GM21367 (cell line): Measurements from ENCODE around the gene SERTAD2.

Experiments
- ATAC-seq: cut with Tn5 transposase; IDR thresholded peaks from one replicate; pipeline ENCODE4 v1.9.1; 2021; ENCODE audit not compliant: unreplicated experiment

The SERTAD2 gene

DNA sequence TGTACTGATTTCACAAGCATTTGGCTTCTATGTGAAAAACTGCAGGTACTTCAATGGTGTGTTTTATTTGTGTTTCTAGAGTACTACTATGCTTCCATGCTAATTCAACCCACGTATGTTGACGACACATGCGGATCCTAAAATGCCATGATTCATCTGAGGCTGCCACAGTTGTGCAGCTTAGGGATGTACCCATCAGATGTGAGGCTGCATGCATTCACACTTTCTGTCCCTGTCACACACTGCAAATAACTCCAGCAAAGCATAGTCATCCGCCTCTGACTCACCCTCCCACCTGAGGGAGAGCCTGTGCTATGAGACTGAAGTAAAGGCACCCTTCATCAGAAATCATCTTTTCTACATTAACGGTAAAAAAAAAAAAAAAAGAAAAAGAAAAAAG, 22.1 kb upstream of the SERTAD2 start:
- ATAC-seq = no peak

DNA sequence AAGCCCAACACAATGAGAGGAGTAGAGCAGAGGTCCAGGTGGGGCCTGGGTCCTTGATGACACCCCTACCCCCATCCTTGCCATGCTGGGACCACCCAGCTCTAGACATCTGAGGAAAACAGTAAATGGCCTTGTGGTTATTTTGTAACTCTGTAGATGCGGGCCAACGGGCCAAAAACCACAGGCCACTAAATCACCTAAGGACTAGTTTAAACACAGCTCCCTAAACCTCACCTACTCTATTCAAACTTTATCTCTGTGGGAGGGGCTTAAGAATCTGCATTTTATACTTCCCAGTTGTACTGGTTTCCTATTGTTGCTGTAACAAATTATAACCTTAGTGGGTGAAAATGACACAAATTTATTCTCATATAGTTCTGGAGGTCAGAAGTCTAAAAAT, 19.0 kb upstream of the SERTAD2 start:
- ATAC-seq = no peak

DNA sequence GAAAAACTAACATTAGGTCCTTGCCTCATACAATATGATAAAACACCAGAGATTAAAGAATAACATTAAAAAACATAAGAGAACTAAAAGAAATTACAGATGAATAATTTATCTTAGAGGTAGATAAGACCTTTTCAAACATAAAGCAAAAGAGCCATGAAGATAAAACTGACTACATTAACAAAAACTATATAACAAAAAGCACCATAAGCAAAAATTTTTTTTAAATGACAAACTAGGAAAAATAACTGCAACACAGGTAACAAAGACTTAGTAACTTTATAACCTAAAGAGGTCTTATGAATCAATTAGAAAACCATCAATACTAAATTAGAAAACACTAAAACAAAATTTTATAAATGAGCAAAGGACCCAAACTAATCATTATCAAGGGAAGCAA, 16.3 kb upstream of the SERTAD2 start:
- no peak for ATAC-seq

DNA sequence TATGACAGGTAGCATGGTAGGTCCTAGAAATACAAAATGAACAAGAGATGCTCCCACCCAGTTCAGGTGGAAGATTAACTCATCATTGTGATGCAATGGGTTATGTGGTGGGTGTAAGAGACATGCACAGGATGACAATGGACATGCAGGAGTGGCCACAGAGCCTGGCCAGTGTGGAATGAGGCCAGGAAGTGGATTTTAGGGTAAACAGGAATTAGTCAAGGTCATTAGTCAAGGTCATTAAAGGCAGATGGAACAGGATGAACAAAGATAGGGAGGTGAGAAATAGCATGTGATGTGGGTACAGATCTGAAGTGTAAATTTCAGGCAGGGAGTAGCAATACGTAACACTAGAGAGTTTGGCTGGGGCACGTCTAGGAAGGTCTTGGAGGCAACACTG, 15.6 kb upstream of the SERTAD2 start:
- no peak for ATAC-seq

DNA sequence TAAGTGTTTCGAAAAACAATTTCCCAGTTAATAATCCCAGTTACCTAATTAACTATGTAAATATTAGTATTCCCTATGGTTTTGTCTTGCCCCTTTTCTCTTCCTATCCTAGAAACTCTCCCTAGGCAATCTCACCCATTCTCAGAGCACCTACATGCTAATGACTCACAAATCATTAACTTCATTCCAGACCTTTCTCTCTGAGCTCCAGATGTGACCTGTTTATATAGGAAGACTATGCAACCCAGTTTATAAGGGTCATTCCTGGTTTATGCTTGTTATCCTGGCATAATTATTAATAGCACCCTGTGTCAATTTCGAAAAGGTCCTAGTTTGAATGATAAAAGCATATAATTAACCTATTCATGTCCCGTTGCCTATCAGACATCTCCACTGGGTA, 14.8 kb upstream of the SERTAD2 start:
- ATAC-seq = no peak

DNA sequence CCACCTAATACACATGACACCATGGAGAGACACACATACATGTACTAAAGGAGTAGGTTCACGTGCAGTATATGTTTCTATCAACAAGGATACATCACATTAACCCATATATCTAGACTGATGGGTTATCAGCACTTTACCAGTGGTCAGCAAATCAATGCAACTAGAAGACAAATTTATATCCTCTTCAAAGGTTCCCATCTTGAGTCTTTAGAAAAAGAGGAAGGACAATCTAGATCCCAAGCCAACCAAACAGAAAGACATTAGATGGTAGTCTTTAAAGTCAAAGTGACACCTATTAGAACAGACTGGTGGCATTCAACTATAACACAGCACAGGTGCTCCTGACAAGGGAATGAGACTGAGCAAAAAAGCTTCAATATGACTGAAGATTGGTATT, 13.8 kb upstream of the SERTAD2 start:
- ATAC-seq = no peak

DNA sequence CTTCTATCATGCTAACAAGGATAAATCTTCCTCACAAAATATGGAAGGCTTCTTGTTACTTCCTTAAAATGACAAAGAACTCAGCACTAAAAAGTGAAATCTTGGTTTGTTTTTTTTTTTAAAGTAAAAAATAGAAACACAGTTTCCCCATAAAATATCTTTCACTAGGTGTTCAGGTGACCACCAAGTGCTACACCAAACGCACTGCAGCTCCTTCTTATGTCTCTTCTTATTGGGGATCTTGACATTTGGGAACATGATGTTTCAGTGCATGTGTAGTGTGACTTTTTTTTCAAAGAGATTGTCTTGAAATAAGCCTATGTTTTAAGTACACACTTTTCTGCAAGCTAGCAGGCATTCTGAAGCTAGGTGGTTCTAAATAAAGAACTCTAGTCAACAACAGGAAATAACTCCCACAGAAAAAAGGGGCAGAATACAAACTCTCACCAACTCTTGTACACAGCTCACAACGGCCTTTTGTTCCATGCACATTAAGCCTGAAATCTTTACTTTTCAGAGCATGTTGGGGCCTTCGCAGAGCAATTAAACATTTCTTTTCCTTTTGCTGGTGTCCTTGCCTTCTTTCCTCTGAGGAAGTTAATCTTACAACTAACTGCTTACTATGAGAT, 13.2 kb upstream of the SERTAD2 start:
- ATAC-seq = no peak

DNA sequence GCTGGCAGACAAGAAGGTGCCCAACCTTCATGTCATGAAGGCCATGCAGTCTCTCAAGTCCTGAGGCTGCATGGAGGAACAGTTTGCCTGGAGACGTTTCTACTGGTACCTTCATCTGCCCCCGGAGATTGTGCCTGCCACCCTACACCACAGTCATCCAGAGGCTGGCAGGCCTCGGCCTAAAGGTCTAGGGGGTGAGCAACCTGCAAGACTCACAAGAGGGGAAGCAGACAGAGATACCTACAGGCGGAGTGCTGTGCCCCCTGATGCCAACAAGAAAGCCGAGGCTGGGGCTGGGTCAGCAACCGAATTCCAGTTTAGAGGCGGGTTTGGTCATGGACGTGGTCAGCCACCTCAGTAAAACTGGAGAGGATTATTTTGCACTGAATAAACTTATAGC, 12.0 kb upstream of the SERTAD2 start:
- ATAC-seq = no peak

DNA sequence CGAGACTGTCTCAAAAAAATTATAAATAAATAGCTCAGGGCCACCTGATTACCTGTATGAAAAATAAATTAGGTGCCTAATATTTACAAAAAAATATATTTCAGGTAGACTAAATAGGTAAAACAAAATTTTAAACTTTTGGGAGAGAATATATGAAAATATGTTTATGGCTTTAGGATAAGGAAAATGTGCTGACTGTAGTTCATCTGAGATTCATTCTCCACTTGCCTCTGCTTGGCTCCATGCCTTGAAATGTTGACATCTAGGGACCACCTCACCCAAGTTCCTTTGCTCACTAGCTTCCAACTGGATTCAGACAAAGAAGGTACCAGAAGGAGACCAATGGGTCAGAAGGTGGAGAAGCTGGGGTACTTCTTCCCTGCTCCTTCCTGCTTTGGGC, 9.7 kb upstream of the SERTAD2 start:
- no peak for ATAC-seq

DNA sequence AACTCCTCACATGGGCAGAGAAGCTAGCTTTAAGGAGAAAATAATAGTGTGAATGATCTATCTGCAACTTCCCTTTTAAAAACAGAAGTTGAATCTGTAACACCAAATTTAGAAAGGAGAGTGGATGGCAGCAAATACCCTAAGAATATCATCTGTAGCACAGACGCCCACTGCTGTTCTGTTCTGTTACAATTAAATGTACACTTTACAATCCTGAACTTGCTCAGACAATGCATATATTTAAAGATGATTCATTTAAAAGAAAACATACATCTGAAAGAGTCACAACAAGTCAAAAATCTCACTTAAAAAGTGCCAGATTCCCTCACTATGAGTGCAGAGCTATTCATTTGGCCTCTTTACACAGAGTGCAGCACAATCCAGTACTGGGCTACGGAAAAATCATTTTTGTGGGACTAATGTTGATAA, 8.0 kb upstream of the SERTAD2 start:
- ATAC-seq = no peak

DNA sequence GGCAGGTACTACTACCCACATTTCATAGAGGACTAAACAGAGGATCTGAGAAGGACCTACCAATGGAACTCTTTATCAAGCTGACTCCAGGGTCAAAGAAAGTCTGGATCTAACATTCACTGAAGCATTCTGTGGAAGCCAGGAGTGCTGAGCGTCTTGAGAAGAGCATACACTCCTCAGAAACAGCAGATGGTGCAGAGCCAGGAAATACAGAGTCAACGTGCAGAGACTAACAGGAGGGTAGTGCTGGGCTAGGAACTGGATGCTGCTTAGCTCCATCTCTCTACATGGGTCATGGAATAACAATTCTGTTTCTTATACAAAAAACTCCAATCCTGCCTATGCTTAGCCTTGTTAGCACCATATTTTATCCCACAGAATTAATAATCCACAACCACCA, 5.5 kb upstream of the SERTAD2 start:
- ATAC-seq = no peak

DNA sequence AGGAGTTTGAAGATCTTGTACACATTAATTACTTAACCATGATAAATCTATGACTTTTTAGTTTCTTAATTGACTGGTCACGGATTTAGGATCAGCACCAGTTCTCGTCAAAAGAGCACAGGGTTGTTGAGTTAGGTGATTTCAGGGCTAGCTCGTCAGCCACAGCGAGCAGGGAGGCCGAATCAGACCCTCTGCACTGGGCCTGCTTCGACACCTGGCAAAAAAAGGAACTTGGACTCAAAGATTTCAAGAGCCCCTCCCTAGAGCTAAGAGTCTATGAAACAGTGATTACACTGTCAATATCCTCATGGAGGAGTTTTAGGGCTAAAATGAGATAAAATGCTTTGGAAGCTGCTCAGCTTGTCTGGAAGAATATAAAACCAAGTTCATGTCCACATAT, 4.6 kb upstream of the SERTAD2 start:
- no peak for ATAC-seq

DNA sequence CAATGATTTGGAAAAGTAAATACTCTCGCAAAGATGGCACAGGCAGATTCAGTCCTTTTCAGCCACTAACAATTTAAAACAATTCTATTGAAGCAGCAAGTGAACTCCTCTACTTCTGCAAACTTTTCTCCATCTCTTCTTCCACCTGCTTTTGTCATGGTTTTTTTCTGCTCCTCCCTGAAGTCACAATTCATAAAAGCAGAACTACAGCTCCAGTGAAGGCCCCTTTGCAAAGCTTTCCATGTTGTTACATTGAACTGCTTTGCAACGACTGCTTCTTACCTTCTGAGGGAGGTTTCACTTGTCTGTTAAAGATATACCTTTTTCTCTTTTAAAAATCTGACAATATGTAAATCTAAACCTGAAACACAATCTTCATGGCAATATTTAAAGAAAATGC, 3.7 kb upstream of the SERTAD2 start:
- ATAC-seq = no peak

DNA sequence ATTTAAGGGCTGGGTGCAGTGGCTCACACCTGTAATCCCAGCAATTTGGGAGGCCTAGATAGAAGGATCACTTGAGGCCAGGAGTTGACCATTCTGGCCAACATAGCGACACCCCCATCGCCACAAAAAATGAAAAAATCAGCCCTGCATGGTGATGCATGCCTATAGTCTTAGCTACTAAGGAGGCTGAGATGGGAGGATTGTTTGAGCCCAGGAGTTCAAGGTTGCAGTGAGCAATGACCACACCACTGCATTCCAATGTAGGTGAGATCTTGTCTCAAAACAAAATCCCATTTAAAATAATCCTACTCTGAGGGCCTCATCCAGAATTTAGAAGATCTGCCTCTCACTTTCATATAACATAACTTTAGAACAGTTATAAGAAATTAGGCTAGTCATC, 2.7 kb upstream of the SERTAD2 start:
- ATAC-seq = no peak

DNA sequence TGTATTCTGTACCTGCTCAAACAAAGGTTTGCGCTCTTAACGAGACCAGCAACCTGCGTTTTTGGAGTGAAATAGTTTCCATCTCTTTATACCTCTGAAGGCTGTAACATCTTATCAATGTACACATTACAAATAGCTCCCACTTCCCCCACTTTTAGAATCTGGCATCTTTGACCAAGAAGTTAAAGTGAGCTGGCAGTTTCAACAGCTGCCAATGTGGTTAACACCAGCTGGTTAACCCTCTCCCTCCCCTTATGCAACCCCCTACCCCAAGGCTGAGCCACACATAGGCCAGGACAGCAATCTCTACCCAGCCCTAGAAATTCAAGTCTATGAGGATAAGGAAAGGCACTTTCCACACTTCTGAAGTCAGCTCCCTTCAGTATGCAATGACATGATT, 2.2 kb upstream of the SERTAD2 start:
- no peak for ATAC-seq

DNA sequence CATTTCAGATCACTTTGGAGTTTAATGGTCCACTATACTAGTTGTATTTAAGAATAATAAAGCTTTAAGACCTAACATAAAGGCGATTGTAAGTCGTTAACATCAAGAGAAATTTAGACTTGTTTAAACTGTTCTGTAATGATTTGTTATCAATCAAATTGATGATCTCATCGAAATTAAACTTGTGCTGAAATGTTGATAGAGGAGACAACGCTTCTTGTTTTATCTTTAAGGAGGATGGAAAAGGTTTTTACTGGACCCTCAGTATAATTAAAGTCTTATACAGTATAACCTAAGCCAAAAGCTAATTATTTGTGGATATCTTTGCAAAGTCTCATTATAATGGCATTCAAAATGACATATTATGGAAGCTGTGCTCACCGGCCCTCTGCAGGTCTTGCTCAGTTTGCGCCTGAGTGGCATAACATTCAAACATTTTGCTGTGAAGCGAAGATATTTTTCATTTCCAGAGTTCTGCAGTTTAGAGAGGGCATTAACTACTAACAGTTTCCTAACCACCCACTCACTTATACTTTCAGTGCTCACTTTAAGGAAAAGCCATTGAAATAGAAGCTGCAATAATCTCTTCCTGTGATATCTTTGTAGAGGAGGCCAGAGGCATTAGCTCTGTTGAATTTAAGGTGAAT, 1.4 kb upstream of the SERTAD2 start:
- ATAC-seq = no peak

DNA sequence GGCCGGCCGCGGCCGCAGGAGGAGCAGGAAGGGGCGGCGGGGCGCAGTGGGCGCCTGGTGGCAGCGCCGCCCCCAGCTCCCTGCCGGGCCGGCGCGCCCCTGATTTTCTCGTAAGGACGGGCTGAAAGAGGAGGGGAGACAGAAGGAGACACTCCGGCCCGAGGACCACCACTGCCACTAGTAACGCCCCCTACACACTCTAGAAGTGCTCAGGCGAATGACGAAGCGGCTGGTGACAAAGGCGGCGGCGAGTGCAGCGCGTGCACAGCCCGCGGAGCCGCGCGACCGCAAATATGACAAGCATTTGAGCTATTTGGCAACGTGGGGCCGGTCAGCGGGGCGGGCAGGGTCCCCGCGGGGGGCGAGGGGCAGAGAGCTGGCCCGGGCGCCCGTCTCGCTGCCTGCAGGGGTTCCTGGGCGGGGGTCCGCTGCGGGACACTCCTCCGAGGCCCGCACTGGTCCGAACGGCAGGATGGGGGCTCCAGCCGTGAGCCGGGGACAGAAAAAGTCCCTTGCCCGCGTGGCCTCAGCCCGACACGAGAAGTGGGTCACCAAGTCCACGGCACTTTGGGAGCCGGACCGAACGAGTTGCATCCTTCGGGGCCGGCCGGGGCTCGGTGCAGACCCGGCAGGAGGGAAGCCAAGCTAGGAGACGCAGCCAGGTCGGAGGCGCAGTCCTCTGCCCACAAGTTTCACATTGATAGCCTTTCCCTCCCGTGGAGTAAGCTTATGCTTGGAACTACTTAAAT, 524 bp upstream of the SERTAD2 start:
- peak; percentile 33 for ATAC-seq

DNA sequence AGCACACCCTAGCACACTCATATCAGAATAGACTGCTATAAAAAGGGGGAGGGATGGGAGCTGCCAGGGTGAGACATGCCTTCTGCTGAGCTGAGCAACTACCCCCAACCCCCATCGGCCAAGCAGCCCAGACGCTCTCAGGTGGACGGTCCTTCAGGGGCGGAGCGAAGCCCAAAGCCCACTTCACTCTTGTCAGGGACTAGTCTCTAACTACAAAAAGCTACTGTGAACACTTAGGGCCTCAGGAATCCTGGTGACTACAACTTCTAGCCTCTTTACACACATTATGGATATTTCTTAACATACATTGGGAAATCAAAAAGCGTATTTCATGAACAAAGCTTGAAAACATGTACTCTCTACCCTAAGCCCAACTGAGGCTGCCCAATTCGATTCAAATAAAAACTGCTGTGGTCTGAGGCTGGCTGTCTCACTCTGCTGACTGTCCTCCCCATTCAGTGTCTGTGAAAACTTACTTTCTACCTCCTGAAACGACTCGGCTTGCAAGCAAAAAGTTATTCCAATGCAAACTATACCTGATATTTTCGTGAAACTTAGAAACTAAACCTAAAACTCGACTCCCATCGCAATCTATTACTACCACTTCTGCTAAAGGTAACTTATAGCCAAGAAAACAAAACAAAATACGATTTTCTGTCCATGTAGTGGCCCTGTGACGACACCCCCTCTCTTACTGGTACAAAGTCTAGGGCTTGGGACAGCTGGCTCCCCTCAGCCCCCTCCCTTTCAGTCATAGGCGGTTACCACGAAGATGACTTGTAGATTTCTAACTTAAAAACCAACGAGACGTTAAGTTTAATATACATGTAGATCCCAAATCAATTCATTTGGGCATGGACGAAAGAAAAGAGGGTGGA, 1.2 kb downstream of the SERTAD2 start:
- ATAC-seq = no peak

DNA sequence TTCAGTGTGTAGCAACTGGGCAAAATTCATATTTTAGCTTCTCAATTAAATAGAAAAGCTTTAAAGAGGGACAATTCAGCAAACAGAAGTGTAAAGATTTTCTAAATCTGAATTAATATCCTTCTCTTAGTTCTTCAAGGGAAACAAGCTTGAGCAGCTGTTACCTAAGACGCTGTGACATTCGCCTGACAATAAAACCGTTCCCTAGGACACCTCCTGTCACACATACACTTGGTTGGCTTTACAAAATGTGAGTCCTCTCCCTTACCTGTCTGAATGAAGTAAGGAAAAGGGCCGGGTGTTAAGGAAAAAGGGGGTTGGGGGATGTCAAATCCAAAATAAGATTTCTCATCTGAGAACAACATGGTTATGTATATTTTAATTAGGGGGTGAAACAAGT, 2.1 kb downstream of the SERTAD2 start:
- no peak for ATAC-seq

DNA sequence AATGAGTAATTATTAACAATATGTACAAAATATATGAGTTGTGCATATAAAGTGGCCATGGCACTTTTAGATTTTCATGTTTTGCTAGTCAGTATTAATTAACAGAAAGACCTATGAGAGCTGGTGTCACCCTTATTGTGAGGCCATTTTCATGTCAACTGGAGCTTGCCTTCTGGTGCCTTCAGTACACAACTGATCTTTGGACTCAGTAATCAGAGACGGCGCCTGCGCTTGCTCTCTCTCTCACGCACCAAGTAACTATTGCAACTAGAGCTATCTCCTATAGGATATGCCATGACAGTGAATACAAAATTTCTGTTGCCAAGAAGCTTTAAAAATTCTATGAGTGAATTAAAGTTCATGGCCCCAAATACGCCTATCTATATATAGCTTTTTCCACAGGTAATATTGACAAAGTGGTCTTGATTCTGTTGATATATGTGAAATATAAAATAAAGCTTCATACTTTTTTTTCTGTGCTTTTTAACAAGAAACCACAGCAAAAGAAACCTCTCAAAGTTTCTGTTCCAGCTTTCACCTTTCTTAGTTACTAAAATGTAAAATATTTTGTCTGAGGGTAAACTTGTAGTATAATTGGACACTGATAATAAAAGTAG, 2.9 kb downstream of the SERTAD2 start:
- no peak for ATAC-seq

DNA sequence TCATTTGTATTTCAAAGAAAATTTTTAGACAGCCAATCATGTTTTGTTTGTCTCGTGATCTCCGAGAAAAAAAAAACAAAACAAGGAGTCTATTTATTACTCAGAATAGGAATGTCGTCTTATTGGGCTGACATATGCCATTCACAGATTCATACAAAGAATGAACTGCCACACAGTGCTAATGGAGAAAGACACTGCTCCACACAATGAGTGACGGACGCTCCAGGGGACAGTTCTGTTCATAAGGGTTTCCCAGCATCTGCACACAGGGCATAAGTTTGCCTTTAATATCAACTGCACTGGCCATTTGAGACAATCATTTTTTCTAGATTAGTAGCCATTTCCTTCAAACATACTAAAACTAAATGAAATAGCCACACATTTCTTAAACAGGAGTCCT, 3.4 kb downstream of the SERTAD2 start:
- ATAC-seq = no peak
